Measurements from ENCODE around the gene C16orf78.

Gene C16orf78

DNA sequence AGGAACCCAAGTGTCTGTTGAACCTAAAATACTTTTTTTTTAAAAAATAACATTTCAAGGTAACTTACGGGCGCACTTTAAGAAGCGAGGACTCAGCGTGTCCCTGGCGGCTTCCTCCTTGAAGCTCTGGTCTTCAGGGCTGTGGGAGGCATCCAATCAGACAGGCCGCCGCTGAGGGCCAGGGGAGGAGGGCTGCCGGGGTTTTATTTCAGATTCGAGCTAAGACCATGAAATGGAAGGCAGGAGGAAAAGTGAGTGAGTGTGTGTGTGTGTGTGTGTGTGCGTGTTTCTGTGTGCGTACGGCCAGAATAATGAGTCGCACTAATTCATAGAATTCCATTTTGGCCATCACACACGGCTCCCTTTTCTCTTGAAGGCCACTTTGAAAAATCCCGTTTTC lies 41.1 kb downstream of the C16orf78 start:
- no peak for DNase-seq
- in situ Hi-C loops (cut with MboI; ENCODE audit: low pct_unique_long_range_greater_than_20kb, low sequenced_read_pairs) = loop anchor here (25.0 kb wide), 1 partner anchor 498 kb away; no protein-coding TSS in a partner anchor

DNA sequence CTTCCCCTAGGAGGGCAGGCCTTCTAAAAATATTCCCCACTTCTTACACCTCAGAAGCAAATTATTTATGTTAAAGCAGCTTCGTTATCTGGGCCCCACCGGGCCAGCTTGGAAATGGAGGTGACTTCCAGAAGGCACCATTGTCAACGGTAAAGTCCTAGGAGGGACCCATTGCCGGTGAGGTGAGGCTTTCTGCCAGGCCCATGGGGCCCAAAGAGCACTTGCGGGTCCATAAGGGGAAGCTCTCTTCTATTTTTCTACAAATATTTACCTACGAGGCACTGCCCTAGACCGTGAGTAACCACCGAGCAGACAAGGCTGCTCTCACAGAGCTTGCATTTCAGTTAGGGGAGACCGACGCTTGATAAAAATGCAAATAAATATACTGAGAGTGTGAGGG lies 41.5 kb downstream of the C16orf78 start:
- in situ Hi-C loops (cut with MboI; ENCODE audit: low pct_unique_long_range_greater_than_20kb, low sequenced_read_pairs) = loop anchor here (25.0 kb wide), 1 partner anchor 497 kb away; no protein-coding TSS in a partner anchor

DNA sequence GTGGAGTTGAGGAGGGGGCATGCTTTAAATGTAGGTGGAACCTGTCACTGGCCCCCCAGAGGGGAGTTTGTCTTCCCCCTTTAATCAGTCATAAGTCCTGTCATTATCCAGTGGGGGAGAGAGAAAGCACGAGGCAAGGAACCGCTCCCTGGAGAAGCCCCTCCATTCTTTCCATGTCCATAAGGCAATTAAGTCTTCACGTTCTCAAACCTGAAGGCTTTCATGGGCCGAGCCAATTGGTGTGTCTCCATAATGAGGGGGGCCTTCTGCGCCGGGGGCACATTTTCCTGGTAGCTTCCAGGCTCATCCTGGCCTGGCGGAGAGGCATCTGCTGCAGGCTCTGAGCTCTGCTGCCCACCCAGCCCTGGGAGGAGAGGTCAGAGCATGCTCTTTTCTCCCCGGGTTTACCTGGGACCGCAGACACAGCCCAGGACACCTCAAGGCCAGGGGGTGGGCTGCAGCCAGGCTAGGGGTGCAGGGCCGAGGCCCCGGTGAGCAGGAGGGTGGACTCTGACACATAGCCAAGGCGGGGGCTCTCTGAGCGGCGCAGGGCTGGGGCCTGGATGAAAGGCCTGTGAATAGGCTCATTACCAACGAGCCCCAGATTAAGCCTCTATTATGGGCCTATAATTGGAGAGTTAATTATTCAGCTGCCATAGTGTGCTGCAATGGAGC lies 42.5 kb downstream of the C16orf78 start:
- no peak for DNase-seq
- in situ Hi-C loops (cut with MboI; ENCODE audit: low pct_unique_long_range_greater_than_20kb, low sequenced_read_pairs) = loop anchor here (25.0 kb wide), 1 partner anchor 496 kb away; no protein-coding TSS in a partner anchor

More for the DNA sequence above, 41.5 kb downstream of the C16orf78 start:
- no peak for DNase-seq

DNA sequence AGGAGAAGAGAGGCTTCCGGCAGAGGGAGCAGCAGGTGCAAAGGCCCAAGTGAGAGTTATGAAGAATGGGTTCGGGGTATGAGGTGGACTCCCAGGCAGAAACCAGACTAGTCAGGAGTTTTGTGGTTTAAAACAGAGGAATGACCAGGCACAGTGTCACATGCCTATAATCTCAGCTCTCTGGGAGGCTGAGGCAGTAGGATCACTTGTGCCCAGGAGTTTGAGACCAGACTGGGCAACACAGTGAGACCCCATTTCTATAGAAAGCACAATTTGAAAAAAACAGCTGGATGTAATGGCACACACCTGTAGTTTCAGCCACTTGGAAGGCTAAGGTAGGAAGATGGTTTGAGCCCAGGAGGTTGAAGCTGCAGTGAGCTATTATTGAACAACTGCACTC lies 43.8 kb downstream of the C16orf78 start:
- in situ Hi-C loops (cut with MboI; ENCODE audit: low pct_unique_long_range_greater_than_20kb, low sequenced_read_pairs) = loop anchor here (25.0 kb wide), 1 partner anchor 495 kb away; no protein-coding TSS in a partner anchor

DNA sequence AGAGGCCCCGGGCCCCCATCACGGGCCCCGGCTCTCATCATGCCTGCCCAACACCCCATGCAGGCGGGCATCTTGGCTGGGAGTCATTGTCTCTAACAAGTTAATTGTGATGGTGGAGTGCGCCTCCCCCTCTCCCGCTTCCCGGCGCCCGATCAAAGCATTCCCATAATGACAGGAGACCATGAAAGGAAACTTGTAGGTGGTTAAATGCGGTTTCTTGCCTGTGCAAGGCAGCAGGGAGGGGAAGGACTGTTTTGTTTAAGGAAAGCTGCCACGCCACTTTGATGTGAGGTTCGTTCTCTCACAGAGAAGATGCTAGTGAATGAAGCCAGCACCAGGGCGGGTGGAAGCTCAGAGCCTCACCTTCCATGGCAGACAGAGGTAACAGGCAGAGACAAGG lies 45.4 kb downstream of the C16orf78 start:
- no peak for DNase-seq
- in situ Hi-C loops (cut with MboI; ENCODE audit: low pct_unique_long_range_greater_than_20kb, low sequenced_read_pairs) = loop anchor here (25.0 kb wide), 1 partner anchor 493 kb away; no protein-coding TSS in a partner anchor

More for the DNA sequence above, 43.8 kb downstream of the C16orf78 start:
- DNase-seq = no peak

DNA sequence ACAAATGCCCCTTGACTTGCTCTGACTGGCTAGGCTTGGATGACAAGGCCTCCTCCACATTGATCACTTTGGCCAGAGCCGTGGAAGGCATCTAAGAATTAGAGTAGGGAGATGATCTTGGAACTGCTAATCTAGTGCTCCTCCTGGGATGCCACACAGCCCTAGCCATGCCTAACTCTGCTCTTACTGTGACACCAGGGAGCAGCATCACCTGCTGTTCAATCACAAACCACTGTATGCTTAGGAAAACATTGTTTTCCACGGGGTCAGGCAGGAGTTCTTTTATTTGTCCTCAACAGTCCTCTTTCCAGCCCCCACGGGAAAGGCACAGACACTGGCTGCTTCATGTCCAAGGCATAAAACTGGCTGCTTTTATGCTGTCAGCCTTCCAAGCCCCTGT lies 46.3 kb downstream of the C16orf78 start:
- in situ Hi-C loops (cut with MboI; ENCODE audit: low pct_unique_long_range_greater_than_20kb, low sequenced_read_pairs) = loop anchor here (25.0 kb wide), 1 partner anchor 492 kb away; no protein-coding TSS in a partner anchor
- DNase-seq = no peak

DNA sequence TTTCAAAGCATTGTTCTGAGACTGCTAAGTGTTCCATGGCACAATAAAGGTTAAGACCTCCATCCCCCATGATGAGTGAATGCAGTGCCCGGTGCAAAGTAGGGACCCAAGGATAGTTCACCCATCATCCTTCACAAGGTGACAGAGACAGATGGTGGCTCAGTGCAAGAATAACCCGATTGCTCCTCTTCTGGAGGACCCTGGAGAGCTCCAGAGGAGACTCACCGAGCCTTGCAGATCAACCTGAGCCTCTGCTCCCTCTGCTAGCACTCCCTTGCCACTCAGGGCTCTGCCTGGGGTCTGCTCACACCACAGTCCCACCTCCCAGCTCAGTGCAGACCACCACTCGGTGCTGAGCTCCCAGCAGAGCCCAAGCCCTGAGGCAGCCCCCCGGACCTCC lies 49.3 kb downstream of the C16orf78 start:
- in situ Hi-C loops (cut with MboI; ENCODE audit: low pct_unique_long_range_greater_than_20kb, low sequenced_read_pairs) = loop anchor here (25.0 kb wide), 1 partner anchor 489 kb away; no protein-coding TSS in a partner anchor
- no peak for DNase-seq

DNA sequence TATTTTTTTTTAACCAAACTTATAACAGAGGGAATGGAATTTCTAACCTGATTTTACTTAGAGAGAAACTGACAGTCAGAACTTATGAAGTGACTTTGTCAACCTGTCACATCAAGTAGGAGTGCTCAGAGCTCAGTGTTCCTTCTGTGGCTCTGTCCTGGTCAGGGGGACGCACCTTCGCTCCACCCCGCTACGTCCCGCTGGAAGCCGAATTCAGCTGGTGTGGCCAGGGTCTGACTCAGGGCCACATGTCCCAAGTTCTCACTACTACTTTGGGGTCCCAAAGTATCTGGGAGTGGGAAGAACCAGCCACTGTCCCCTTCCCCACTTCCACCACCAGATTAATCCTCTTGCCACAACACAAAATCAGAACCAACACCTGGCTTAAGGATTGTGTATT lies 51.4 kb downstream of the C16orf78 start:
- DNase-seq = no peak
- in situ Hi-C loops (cut with MboI; ENCODE audit: low pct_unique_long_range_greater_than_20kb, low sequenced_read_pairs) = loop anchor here (25.0 kb wide), 1 partner anchor 487 kb away; no protein-coding TSS in a partner anchor

DNA sequence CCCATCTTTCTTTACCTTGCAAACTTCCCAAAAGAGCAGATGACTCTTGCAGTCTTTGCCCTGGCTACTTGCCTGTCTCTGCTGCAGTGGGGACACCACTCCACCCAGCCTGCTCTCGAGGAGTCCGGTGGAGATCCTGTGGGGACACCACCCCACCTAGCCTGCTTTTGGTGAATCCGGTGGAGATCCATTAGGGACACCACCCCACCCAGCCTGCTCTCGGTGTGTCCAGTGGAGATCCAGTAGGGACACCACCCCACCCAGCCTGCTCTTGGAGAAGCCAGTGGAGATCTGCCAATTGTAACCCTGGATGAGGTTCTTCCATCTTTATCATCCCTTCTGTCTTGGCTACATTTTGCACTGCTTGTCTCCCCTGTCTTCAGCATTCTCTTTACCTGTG lies 54.2 kb downstream of the C16orf78 start:
- in situ Hi-C loops (cut with MboI; ENCODE audit: low pct_unique_long_range_greater_than_20kb, low sequenced_read_pairs) = no loop called here
- DNase-seq = no peak

DNA sequence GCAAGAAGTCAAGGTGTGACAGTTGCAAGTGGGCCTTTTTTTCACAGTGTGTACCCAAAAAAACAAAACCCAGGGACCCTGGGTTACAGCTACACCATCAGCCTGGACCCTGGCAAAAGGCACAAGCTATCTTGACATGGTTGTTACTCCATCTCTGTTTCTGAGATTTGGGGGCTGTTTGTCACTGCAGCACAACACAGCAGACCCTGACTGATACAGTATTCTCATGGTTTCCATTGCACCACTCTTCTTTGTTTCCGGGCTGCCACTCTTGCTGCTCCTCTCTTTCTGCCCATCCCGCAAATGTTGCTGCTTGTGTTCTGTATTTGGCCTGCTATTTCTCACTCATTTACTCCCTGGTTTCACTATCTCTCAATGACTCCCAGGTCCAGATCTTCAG lies 55.2 kb downstream of the C16orf78 start:
- in situ Hi-C loops (cut with MboI; ENCODE audit: low pct_unique_long_range_greater_than_20kb, low sequenced_read_pairs) = no loop called here
- no peak for DNase-seq

DNA sequence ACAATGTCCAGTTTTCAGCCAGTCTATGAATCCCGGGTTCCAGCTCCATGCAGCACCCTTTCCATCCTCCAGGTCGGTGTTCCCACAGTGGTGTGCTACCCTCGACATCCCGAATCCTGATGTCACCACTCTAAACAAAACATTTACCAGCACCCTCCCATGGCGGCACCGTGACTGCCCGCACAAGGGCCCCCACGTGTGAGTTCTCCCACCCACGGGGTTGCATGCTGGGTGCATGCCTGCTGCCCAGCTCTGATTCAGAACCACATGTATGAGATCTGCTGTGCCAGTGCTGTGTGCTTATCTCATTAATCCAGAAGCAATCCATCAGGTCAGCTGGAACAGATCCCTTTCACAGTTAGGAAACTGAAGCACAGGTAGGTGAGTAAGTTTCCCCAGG lies 57.4 kb downstream of the C16orf78 start:
- in situ Hi-C loops (cut with MboI; ENCODE audit: low pct_unique_long_range_greater_than_20kb, low sequenced_read_pairs) = no loop called here
- no peak for DNase-seq

DNA sequence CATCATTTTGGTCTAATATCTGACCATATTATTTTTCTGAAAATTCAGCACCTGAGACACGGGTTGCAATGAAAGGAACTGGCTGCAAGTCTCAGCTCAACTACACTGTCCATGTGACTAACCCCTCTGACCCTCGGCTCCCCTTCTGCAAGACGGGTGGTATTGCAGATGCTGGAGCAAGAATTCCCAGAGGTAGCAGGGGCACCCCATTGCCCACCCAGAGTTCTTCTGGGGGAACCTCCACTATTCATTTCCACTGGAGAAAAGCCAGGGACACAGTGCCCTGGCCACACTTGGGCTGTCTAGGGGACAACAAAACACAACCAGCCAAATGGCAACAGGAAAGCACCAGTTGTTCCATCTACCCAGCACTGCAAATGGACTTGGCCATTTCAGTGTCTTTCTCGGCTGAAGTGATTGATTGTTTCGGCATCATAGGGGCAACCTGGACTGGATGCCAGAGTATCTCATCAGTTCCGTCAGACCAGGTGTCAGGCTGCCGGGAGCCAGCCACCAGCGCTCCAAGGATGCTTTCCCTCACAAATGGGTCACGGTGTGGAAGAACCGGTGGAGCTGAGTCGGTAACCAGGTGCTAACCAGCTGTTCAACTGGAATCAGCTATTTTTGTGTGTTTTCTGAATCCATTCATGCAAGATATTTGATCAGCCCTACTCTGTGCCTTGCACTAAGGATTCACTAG lies 58.1 kb downstream of the C16orf78 start:
- no peak for DNase-seq
- in situ Hi-C loops (cut with MboI; ENCODE audit: low pct_unique_long_range_greater_than_20kb, low sequenced_read_pairs) = no loop called here

DNA sequence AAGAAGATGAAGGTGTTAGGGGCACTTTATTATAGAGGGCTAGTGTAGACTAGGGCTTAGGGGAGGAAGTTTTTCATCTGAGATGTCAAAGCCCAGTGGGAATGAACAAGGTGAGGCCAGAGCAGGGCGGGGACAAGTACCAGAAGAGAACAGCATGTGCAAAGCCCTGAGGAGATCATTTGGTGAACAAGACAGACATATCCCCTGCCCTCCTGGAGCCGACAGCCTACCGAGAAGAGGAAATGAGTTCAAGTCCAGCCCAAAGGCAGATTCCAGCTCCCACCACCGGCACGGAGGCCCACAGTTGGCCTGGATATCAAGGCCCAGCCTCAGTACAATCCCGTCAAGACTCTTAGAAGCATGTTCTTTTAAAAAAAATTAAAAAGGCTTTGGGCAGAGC lies 61.1 kb downstream of the C16orf78 start:
- in situ Hi-C loops (cut with MboI; ENCODE audit: low pct_unique_long_range_greater_than_20kb, low sequenced_read_pairs) = no loop called here
- DNase-seq = no peak

DNA sequence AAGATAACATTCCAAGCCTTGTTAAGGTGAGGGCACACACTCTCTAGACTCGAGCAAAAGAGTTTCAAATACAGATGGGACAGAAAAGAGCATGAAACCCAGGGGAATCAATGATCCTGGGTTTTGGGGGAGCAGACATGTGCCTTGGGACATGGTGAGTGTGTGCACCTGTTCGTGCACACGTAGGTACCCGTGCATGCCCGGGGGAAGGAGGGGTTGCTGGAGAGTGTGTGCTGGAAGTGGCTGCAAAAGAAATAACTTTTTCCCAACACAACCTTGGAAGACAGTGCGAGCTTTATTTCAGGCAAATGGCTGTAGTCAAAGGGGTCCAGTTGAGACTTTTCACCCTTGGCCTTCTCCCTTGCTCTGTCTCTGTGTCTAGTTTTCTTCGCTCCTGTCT lies 62.6 kb downstream of the C16orf78 start:
- DNase-seq = no peak
- in situ Hi-C loops (cut with MboI; ENCODE audit: low pct_unique_long_range_greater_than_20kb, low sequenced_read_pairs) = no loop called here

DNA sequence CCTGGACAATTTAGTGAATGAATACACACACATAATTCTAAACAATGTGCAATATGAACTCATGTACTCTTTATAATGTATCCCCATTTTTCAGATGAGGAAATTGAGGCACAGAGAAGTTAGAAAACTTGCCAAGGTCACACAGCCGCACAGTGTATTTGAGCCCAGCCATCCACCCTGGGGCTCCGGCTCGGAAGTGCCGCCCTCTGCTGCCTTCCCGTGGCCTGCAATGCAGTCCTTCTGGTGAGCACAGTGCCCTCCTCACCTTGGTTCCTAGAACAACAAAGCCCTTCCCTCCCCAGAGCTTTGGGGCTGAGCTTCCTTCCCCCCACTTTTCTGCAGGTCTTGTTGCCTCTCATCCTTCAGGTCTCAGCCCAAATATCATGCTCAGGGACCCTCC lies 63.7 kb downstream of the C16orf78 start:
- no peak for DNase-seq
- in situ Hi-C loops (cut with MboI; ENCODE audit: low pct_unique_long_range_greater_than_20kb, low sequenced_read_pairs) = no loop called here

DNA sequence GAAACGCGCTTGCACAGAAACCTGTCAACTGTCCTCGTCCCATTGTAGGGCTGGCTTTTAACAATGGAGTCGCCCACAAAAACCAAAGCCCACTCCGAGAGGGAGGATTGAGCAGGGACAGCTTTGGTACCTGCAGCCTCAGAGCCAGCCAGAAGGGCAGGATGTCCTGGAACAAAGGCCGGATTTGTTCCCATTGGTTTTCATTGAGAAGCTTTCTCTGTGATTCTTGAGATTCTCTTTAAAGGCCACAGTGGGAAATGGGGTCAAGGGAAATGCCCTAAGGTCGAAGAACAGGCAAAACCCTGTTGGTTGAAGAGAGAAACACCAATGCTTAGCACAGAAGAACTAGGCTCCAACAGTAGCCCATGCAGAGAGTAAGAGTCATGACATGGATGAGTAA lies 65.4 kb downstream of the C16orf78 start:
- in situ Hi-C loops (cut with MboI; ENCODE audit: low pct_unique_long_range_greater_than_20kb, low sequenced_read_pairs) = no loop called here
- no peak for DNase-seq

DNA sequence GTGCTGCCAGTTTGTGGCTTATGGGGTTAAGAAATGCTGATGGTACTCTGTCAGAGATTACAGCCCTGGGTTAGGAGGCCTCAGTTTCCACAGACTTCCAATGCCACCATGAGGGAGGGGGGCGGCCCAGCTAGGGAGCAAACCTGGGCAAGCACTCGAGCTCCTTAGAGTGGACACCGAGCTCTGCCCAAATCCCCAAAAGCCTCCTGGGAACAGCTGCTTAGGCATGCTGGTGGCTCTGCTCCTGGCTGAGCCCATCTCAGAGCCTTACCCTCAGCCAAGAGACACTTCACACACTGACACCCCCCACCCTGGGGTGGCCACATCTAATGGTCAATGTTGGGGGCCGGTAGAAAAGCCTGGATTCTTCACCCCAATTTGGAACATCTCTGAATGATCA lies 66.1 kb downstream of the C16orf78 start:
- in situ Hi-C loops (cut with MboI; ENCODE audit: low pct_unique_long_range_greater_than_20kb, low sequenced_read_pairs) = no loop called here
- DNase-seq = no peak

DNA sequence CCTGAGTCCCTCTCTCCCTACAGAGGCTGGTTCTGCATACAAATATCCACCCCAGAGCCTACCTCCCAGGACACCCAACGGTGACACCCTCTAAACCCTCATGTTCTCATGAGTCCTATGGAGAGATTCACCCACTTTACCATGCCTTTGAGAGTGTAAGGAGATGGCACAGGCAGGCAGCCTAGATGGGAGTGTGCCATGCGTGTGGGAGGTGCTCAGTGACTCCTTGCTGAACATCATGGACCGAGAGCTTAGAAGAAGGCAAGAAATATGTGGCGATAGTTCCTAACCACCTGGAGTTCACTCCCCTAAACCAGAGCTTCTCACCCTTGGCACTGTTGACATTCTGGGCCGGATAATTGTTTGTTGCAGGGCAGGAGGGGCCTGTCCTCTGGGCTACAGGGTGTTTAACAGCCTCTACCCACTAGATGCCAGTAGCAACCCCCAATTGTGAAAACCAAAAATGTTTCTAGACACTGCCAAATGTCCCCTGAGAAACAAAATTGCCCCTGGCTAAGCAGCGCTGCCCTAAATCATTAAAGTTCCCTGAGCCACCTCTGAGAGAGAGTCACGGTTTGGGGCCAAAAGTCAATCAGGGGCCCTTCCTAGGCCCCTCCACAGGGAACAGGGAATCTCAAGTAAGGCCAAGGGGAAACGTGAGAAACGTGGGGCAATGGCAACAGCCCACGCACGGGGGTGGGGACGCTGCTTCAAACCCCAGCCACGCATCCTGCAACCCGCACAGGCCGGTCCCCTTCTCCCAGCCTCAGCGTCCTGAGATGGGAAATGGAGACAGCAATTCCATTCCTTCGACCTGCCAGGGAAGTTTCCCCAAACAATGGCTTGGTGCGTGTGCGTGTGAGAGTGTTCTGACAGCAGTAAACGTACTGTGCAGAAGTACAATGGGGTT lies 66.8 kb downstream of the C16orf78 start:
- in situ Hi-C loops (cut with MboI; ENCODE audit: low pct_unique_long_range_greater_than_20kb, low sequenced_read_pairs) = no loop called here
- DNase-seq = no peak

DNA sequence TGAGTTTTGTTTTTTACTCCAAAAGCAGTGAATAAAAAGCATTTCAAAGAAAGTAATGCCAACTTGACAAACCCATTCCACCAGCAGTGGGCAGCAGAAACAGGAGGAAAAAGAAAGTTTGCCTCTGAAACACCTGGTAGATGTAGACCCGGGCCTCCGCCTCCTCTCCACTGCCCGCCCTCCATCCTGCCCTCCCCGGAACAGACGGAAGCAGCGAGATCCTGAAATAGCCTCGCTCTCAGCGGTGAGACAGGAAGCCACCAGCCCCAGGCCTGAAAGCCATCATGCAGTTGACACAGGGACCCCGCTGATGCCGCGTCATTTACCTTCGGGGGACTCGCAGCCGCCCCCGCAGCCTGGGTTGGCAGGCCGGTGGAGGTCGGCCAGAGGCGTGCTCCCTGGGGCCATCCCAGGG lies 67.8 kb downstream of the C16orf78 start:
- in situ Hi-C loops (cut with MboI; ENCODE audit: low pct_unique_long_range_greater_than_20kb, low sequenced_read_pairs) = no loop called here
- DNase-seq = peak; percentile 60

Measured in KBM-7 (cell line).